Measurements from ENCODE around the gene ZNF845.
"Not testable (repeated sequence)": the region's sequence is repeated elsewhere in the genome, so short reads cannot be mapped to it uniquely, and the experiment has no call there.

The ZNF845 gene

DNA sequence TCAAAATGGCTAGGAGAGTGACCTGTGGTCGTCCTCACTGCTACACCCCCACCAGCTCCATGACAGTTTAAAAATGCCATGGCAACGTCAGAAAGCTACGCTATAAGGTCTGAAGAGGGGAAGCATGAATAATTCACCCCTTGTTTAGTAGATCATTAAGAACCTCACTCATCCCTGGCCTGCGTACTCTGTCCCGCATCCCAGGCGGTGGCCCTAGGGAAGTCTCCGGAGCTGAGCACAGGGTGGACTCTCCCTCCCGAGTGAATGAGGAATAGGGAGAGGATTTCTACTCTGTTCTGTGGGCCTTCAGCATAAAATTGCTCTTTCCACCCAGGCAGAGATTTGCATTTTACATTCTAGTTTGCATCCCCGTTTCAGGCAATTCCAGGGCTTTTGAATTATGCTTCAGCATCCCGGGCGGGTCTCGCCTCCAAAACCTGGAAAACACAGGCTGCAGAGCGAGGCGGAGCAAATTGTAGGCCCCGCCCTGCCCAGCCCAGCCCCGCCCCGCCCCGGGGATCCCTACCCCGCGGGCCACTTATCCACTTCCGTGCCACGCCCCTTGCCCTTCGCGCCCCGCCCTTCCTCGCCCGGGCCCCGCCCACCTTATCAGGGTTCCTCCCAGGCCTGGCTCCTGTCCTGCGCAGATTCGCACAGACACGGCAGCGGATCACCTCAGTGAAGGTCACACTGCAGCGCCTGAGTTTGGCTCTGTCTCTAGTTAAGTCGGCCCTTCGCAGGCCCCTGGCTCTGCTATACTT is 24.5 kb downstream of the ZNF845 start:
- no peaks in the 10 kb centered on the region for H3F3A ChIP-seq (ENCODE audit: control insufficient read depth, insufficient read depth)
- H3K4me2 ChIP-seq (ENCODE audit: low read length), result no peak overlapping the region
- H4K20me1 ChIP-seq (ENCODE audit: control insufficient read depth, insufficient read depth, low read depth, low read length), result no peaks in the 10 kb centered on the region
- no peaks in the 10 kb centered on the region for H3K9me2 ChIP-seq (replicated peaks; ENCODE audit: control insufficient read depth, low read length)
- H3K4me3 ChIP-seq (ENCODE audit: low read length), result no peak overlapping the region
- no peak overlapping the region for H3K27ac ChIP-seq (ENCODE audit: low read depth, low read length)
- H3K27me3 ChIP-seq (ENCODE audit: control insufficient read depth, low read length), result no peaks in the 10 kb centered on the region
- peaks cover 19% of the 10 kb centered on the region for H3K36me3 ChIP-seq (ENCODE audit: control insufficient read depth, low read length)
- H3K79me2 ChIP-seq (ENCODE audit: control insufficient read depth, low read length), result no peaks in the 10 kb centered on the region
- H3K9me3 ChIP-seq (ENCODE audit: control insufficient read depth, insufficient read depth, low read length), result peaks cover 26% of the 10 kb centered on the region; the same call in 1 of the 2 replicates
- no peaks in the 10 kb centered on the region for H3K4me1 ChIP-seq (ENCODE audit: control insufficient read depth, low read length)
- TF ChIP-seq, protein P1, sequence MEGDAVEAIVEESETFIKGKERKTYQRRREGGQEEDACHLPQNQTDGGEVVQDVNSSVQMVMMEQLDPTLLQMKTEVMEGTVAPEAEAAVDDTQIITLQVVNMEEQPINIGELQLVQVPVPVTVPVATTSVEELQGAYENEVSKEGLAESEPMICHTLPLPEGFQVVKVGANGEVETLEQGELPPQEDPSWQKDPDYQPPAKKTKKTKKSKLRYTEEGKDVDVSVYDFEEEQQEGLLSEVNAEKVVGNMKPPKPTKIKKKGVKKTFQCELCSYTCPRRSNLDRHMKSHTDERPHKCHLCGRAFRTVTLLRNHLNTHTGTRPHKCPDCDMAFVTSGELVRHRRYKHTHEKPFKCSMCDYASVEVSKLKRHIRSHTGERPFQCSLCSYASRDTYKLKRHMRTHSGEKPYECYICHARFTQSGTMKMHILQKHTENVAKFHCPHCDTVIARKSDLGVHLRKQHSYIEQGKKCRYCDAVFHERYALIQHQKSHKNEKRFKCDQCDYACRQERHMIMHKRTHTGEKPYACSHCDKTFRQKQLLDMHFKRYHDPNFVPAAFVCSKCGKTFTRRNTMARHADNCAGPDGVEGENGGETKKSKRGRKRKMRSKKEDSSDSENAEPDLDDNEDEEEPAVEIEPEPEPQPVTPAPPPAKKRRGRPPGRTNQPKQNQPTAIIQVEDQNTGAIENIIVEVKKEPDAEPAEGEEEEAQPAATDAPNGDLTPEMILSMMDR (IDR thresholded peaks at IDR 0.05; ENCODE audit: low read depth, low read length, poor library complexity, severe bottlenecking), result no peak
- no peak for TF ChIP-seq EZH2phosphoT487 (IDR thresholded peaks at IDR 0.05; ENCODE audit: borderline replicate concordance, low read length)

DNA sequence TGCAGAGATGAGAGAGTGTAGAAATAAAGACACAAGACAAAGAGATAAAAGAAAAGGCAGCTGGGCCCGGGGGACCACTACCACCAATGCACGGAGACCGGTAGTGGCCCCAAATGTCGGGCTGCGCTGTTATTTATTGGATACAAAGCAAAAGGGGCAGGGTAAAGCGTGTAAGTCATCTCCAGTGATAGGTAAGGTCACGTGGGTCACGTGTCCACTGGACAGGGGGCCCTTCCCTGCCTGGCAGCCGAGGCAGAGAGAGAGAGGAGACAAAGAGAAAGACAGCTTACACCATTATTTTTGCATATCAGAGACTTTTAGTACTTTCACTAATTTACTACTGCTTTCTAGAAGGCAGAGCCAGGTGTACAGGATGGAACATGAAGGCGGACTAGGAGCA is 26.5 kb downstream of the ZNF845 start:
- not testable (repeated sequence) for H3F3A ChIP-seq (ENCODE audit: control insufficient read depth, insufficient read depth); H3K79me2 ChIP-seq (ENCODE audit: control insufficient read depth, low read length); H3K36me3 ChIP-seq (ENCODE audit: control insufficient read depth, low read length); H3K9me2 ChIP-seq (replicated peaks; ENCODE audit: control insufficient read depth, low read length); H3K4me2 ChIP-seq (ENCODE audit: low read length); H3K27ac ChIP-seq (ENCODE audit: low read depth, low read length); H4K20me1 ChIP-seq (ENCODE audit: control insufficient read depth, insufficient read depth, low read depth, low read length); H3K4me1 ChIP-seq (ENCODE audit: control insufficient read depth, low read length); H3K4me3 ChIP-seq (ENCODE audit: low read length); H3K27me3 ChIP-seq (ENCODE audit: control insufficient read depth, low read length)
- peaks cover 13% of the 10 kb centered on the region; the same call in 1 of the 2 replicates for H3K9me3 ChIP-seq (ENCODE audit: control insufficient read depth, insufficient read depth, low read length)

DNA sequence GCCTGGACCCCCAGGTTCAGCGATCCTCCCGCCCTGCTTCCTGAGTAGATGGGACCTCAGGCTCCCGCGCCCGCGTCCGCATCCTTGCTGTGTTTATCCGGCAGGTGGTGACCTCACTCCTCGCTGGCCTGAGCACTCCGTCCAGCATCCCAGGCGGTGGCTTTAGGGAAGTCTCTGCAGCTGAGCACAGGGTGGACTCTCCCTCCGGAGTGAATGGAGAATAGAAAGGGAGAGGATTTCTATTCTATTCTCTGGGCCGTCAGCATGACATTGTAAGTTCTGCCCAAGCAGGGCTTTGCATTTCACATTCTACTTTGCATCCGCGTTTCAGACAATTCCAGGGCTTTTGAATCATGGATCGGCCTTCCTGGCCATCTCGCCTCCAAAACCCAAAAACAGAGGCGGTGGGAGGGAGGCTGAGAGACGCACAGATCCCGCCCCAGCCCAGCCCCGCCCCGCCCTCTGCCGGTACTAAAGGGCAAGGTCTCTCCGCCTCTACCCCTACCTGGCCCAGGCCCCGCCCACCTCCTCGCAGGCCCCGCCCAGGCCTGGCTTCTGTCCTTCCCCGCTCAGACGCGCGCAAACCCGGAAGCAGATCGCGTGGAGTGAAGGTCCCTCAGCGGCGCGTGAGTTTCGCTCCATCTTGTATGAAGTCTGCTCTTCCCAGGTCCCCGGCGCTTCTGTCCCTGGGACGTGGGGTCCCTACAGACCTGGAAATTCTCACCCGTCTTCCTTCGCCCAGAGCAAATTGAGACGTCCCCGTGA is 31.8 kb downstream of the ZNF845 start, which contains the start of gene ZNF525:
Gene ZNF525 (plus strand): TSS at position 572 of the 765 bp plus-strand sequence. CDS start 6,577 bp downstream, outside the sequence.
- Histone ChIP-seq H3K36me3 (ENCODE audit: control insufficient read depth, low read length) (peaks cover 12% of the 10 kb centered on the region), H3K79me2 (ENCODE audit: control insufficient read depth, low read length) (peaks cover 31% of the 10 kb centered on the region), H3K27me3 (ENCODE audit: control insufficient read depth, low read length) (no peaks in the 10 kb centered on the region), H3K4me2 (ENCODE audit: low read length) (peak within 1 kb of the TSS; percentile 90), H3K4me1 (ENCODE audit: control insufficient read depth, low read length) (peaks cover 11% of the 10 kb centered on the region), H3K9me3 (ENCODE audit: control insufficient read depth, insufficient read depth, low read length) (peaks cover 15% of the 10 kb centered on the region), H3F3A (ENCODE audit: control insufficient read depth, insufficient read depth) (no peaks in the 10 kb centered on the region), H3K4me3 (ENCODE audit: low read length) (peak within 1 kb of the TSS; percentile 97), H3K9me2 (replicated peaks; ENCODE audit: control insufficient read depth, low read length) (no peaks in the 10 kb centered on the region), H3K27ac (ENCODE audit: low read depth, low read length) (peak within 1 kb of the TSS; percentile 51), H4K20me1 (ENCODE audit: control insufficient read depth, insufficient read depth, low read depth, low read length) (no peaks in the 10 kb centered on the region)
- TF ChIP-seq EZH2phosphoT487 (IDR thresholded peaks at IDR 0.05; ENCODE audit: borderline replicate concordance, low read length), result no peak
- TF ChIP-seq, protein P1 (IDR thresholded peaks at IDR 0.05; ENCODE audit: low read depth, low read length, poor library complexity, severe bottlenecking), result no peak

Data from DOHH2 (cell line).